IMR-90 (cell line): ENCODE data around the gene ELOA.

Experiments used
- CEBPB ChIP-seq: IDR thresholded peaks from 2 replicates; pipeline ENCODE4 v1.6.1; 2012; ENCODE audit warnings: low read depth, low read length, improper control_type of control experiment
- CTCF ChIP-seq: conservative IDR thresholded peaks from 2 replicates; pipeline ENCODE4 v1.5.1; 2012; ENCODE audit warnings: mild to moderate bottlenecking, low read depth, low read length, improper control_type of control experiment
- FOS ChIP-seq: fragments of 150-350 bp; IDR thresholded peaks from 2 replicates; pipeline ENCODE4 v1.6.1; 2016; ENCODE audit warnings: low read depth, low read length
- MXI1 ChIP-seq: IDR thresholded peaks from 2 replicates; pipeline ENCODE4 v1.6.1; 2012; ENCODE audit warnings: low read depth, mild to moderate bottlenecking, low read length, moderate library complexity, borderline replicate concordance
- POLR2A ChIP-seq: IDR thresholded peaks from 2 replicates; pipeline ENCODE4 v1.6.1; 2012; ENCODE audit warnings: mild to moderate bottlenecking, low read depth, low read length
- RFX5 ChIP-seq: IDR thresholded peaks from 2 replicates; pipeline ENCODE4 v1.8.0; 2012; ENCODE audit warnings: low read depth, mild to moderate bottlenecking, low read length, moderate library complexity

- no peak for TF ChIP-seq RFX5
- TF ChIP-seq POLR2A = no peak
- TF ChIP-seq CTCF = peak; percentile 75
- TF ChIP-seq FOS = no peak
- TF ChIP-seq CEBPB = no peak
- no peak for TF ChIP-seq MXI1
Observed at GRCh38 chr1:23809751-23810171, 66.5 kb downstream of the ELOA start.
